Measurements from ENCODE around the gene SMG6.
A peak's percentile ranks its signal among the peaks of the same experiment; 100 is the strongest.

Gene SMG6

DNA sequence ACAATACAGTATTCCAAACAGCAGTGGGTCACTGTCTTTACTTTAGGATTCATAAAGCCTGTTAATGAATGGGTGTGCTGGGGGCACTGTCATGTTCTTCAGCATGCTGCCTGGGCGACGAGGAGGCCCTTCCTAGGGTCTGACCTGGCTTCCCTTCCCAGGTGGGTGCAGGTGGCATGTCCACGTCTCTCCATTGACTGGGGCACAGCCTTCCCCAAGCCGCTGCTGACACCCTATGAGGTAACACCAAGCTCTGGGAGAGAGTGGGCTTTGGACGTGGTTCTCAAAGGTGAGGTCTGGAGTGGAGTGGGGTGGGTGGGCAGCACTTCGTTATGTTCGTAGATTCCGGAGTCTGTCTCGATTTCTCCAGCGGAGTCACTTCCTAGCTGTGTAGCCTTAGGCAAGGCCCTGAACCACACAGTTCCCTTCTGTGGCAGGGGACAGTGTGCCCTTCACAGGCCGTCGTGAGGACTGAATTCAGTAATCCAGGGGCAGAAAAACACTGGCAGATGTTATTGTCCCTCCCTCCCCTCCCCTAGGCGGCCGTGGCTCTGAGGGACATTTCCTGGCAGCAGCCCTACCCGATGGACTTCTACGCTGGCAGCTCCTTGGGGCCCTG, 262.5 kb downstream of the SMG6 start:
- DNase-seq, result no peak

DNA sequence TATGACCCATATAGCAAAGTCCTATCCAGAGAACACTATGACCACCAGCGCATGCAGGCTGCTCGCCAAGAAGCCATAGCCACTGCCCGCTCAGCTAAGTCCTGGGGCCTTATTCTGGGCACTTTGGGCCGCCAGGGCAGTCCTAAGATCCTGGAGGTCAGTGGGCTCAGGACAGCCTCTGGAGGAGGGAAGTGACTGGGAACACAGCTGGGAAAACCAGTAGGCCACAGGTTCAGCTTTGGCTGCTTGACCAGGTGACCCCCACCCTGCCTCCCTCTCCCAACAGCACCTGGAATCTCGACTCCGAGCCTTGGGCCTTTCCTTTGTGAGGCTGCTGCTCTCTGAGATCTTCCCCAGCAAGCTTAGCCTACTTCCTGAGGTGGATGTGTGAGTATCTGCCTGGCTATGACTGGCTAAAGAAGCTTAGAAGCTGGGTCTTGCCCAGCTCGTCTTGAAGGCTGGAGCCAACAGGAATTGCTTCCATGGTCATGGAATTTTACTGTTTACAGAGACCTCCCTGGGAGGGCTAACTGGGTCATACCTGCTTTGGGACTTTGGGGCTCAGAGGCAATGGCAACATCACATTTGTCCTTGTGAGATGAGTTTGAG, 263.3 kb downstream of the SMG6 start:
- no peak for DNase-seq

DNA sequence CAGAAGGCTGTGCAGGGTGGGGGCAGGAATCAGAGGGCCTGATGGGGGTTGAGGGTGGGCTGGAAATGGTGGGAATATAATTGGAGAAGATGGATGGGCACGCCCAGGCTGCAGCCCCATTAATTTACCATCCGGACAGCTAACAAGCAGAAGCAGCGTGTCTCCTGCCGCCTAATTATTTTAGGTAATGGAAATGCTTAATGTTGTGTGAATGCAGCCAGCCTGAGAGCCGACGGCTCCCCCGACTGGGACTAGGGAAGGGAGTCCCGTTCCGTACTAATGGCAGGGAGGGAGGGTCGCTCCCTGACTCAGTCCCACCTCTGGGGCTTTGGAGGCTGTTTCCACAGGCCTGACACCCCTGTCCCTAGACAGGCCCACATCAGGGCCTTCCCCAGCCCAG, 266.4 kb downstream of the SMG6 start:
- DNase-seq, result no peak

DNA sequence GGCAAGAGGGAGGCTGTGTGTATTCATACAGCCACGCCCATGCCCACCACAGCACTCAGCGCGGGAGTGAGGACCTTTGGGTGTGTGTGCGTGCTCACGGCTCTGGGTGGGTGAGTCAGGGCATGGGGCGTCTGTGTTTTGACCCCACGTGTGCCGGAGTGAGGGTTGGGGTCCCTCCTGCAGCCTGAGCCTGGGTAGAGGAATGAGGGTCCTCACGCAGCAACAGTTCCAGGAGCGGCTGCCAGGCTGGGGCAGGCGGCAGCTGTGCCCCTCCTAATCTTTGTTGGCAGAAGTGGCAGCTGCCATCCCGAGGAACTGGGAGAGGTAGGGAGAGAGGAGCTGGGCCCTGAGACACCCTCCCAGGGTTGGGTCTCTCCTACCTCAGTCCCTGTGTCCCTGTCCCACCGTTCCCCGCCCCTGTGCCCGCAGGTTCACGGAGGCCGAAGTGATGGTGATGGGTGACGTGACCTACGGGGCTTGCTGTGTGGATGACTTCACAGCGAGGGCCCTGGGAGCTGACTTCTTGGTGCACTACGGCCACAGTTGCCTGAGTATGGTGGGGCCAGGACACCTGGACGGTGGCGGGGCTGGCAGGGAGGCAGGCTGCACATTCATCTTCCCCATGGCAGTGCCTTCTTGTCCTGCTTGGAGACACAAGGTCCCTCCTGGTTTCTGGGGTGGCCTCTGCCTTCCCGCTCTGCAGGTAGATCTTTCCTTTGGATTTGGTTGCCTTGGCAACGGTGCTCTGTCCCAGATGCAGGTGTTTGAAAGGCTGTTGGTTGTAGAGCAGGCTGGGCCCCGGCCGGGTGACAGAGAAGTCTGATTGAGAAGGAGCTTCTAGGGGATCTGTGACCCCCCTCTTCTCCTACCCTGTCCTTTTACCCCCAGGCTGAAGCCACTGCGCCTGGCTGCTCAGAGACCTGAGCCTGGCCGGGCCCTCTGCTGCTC, 267.8 kb downstream of the SMG6 start:
- no peak for DNase-seq

DNA sequence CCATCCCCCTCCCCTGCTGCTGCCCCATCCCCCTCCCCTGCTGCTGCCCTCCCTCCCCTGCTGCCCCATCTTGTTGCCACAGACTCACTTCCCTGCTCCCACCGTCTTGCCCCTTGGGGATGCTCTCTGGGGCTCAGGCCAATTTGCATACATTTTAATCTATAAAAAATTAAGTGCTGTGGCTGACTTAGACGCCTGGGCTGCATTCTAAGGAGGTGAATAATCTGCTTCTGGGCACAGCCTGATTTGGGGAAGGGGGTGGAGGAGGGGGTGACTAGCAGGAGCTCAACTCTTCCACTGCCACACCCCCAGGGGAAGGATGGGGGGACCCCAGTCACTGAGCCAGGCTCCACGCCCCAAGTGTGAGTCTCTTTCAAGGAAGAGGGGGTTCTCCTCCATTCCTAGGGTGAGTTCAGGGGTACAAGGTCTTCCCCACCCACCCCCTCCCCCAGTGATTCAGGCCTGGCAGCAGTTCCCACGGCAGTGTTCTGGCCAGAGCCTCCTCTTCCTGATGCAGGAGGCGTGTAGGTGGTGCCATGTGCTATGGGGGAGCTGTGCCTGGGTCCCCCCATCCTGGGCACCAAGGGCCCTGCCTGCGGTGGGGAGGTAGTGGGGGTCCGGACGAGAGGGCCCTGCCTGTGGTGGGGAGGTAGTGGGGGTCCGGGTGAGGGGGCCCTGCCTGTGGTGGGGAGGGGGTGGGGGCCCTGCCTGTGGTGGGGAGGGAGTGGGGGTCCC, 268.6 kb downstream of the SMG6 start:
- no peak for DNase-seq

DNA sequence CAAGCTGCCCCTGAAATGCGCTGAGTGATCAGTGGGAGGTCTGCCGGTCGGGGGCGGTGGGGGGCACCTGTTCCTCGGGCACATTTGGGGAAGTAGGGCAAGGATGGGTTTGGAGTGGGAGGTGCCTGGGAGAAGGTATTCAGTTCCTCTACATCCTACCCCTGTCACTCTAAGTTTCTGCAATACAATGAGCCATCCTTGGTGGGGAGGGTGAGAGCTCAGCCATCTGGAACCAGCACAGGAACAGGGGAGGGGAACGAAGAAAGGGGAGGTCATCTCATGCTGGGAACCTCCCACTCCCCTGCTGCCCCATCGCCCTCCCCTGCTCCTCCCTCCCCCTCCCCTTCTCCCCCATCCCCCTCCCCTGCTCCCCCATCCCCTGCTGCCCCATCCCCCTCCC, 269.4 kb downstream of the SMG6 start:
- no peak for DNase-seq

DNA sequence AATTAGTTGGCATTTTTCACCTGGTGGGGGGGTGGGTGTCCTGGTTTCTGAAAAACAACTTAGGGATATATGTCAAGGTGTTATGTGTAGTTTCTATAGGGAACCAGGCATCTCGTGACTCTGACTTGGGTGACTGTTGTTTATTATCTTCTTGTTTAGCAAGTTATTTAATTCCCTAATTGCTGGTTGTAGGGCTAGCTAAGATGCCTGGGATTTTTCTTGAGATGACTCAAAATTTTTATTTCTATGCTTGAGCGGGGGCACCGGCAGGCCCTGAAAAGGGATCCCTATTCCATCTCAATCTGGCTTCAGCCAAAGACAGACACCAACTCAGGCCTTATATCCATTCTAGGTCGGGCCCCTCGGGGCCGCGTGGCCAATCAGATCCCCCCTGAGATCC, 270.4 kb downstream of the SMG6 start:
- DNase-seq, result no peak

DNA sequence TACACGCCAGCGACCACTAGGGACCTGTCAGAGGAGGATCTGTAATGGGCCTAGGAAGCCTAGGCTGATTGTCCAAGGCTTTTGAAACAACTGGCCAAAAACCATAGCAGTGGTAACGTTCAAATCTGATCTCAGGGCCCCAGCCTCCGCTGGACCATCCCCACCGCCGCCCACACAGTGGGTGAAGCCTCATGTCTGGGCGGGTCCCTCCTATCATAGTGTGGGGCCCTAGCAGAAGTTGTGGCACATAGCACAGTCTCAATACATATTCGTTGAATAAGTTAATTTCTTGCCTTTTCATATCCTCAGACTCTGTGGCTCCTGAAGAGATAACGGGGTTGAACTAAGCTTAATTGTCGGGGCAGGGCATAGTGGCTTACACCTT, 272.8 kb downstream of the SMG6 start:
- no peak for DNase-seq

DNA sequence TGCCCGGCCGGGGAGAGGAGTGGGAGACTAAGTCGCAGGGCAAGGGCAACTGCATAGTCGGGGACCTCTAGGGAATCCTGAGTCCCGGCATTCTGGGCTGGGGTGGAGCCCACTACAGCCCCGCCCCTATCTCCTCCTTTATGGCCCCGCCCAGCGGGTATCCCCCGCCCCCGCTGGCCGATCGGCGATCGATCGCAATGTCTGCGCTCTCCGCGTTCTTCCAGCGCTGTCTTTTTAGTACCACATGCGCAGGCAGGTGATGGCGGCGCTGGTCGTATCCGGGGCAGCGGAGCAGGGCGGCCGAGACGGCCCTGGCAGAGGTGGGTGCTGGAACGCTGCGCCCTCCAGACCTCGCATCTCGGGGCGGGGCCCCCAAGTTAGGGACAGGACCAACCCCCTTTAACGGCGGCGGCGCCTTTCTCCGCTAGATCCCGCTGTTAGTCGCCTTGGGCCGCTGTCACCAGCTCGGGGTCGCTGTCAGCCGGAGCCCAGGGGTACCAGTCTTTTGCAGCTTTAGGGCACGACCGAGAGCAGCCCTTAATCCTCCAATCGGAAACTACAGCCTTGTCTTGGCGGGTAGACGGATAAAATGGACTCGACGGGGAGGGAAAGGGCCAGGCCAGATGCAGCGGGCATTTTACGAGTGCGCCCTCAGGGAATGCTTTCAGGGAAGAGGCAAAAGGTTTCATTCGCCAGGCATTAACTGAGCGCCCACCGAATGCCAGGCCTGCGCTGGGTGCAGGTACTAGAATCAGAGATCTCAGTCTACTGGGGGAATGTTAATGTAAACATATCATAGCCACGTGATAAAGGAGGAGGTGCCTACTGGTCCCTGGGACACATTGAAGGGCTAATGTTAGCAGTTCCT, 273.4 kb downstream of the SMG6 start, which contains the start of gene DPH1:
TSS of gene DPH1 (plus strand) at position 243 of the 868 bp plus-strand sequence. CDS start at position 260, 17 bp downstream.
- DNase-seq, result peak; percentile 66

DNA sequence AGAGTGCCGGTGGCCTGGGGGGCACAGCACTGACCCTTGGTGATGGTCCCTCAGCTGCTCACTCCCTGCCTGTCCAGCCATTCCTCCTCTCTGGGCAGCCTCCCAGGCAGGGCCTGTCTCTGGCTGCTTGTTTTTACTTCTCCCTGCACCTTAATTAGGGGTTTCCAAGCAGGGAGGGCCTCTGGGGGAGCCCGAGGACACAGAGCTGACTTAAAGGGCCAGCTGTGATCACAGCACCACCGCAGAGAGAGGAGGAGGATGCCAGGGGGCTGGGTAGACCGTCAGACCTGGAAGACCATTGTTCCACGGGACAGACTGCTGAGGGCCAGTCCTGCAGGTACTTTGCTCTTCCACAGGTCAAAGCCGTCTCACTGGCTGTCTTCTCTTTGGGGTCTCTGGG, 274.8 kb downstream of the SMG6 start:
- no peak for DNase-seq

DNA sequence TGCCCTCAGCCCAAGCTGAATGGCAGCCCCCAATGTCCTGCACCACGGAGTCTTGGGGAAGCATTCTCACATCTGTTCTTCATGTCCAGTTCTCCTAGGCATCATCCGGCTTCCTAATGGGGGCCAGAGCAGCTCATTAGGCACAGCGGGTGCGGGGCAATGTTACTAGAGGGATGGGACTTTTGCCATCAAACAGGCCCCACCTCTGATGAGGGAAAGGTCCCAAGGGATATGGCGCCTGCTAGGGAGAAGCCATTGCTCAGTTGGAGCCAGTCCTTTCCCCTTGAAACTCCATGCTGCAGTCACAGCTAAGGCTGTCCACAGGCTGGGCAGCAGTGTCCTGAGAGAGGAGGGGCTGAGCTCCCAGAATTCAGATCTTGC, 275.4 kb downstream of the SMG6 start:
- DNase-seq, result no peak

DNA sequence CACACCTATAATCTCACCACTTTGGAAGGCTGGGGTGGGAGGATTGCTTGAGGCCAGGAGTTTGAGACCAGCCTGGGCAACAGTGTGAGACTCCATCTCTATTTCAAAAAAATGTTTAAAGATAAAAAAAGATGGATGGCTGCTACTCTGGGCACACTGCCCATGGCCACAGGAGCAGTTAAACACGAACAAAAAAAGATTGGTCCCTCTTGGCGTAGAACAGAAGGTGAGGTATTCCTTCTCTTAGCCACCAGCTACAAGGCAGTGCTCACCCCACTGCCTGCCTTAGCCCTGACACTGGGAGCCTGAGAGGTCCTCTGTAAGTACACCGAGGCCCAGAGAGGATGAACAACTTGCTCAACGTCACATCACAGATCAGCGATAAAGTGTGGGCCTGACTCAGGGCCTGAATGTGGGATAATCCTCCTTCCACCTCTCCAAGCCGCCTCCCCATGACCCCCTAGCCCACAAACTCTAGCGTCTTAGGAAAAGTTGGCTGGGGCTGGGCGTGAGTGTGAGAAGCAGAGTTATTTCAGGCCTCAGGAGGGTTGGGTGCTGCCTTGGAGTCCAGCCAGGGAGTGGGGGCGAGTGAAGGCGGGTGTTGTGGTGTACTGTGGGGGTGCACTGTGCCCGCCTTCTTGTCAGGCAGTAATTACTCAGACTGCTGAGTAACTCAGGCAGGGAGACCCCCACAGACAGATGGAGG, 275.9 kb downstream of the SMG6 start:
- no peak for DNase-seq

DNA sequence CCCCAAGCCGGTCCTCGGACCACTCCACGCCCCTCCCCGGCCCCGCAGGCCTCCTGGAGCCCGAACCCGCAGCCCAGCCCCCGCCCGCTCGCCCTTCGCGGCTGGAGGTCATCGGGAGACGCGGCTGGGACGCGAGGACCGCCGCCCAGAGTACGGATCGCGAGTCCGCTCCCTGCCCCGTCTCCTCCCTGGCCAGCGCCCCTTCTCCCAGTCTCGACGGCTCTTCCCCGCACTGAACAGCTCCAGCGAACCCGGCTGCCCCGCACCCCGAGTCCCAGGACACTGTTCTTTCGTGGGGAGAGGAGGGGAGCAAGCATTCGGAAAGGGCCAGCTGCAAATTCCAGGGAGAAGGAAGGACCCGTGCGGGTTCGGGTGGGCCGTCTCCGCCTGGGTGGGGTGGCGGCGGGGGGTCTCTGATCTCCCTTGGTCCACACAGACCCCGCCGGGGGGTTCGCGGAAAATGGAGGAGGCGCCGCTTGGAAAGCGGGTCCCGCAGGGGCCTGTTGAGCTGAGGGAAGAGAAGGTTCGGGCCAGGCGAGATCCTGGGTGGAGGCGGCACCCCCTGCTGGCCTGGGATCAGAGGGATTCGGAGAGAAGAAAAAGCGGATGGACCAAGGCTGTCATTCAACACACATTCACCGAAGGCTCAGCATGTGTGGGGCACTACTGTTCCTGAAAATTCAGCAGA, 277.8 kb downstream of the SMG6 start:
- no peak for DNase-seq

DNA sequence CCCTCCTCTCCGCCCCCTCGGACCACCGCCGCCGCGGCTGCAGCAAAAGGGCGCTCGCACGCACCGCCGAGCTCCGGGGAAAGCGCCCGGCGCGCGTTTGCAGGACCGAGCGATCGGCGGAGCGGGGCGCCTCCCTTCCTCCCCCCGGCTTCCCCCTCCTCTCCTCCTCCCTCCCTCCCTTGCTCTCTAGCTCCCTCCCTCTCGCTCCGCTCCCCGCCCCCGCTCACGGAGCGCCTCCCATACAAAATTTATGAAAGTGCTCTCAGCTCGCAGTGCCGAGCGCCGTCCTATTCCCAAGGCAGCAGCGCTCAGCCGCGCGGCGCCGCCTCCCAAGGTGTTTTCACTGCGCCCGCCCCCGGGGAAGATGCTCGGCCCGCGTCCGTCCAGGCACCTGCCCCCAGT, 278.4 kb downstream of the SMG6 start, which contains the start of gene RTN4RL1:
TSS of gene RTN4RL1 (minus strand) at position 115 of the 402 bp plus-strand sequence. CDS start 469 bp downstream, outside the sequence.
- DNase-seq, result no peak

DNA sequence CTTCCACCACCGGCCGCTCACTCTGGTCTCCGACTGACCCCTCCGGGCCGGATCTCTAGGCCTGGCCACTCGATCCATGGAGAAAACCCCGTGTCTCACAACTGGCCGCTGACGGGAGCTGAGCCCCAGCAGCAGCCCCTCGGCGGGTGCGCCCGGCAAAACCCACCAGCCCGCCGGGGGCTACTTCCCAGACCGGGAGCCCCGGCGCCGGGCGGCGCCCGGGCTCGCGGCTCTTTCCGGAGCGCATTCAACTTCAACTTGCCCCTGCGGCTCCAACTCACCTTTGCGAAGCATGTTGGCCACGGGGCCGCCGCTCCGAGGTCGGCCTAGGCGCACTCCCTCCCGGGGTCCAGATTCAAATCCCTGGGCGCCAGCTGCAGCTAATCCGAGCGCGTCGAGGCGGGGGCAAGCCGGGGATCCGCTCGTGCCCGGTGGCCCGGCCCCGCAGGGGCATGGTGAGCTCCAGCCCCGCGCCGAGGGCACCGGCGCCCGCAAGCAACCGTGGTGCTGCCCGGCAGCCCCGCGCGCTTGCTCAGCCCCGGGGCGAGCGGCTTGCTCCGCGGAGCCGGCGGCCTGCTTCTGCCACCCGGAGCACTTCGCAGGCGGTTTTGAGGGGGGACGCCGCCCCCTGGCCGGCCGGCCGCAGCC, 278.9 kb downstream of the SMG6 start:
- no peak for DNase-seq

DNA sequence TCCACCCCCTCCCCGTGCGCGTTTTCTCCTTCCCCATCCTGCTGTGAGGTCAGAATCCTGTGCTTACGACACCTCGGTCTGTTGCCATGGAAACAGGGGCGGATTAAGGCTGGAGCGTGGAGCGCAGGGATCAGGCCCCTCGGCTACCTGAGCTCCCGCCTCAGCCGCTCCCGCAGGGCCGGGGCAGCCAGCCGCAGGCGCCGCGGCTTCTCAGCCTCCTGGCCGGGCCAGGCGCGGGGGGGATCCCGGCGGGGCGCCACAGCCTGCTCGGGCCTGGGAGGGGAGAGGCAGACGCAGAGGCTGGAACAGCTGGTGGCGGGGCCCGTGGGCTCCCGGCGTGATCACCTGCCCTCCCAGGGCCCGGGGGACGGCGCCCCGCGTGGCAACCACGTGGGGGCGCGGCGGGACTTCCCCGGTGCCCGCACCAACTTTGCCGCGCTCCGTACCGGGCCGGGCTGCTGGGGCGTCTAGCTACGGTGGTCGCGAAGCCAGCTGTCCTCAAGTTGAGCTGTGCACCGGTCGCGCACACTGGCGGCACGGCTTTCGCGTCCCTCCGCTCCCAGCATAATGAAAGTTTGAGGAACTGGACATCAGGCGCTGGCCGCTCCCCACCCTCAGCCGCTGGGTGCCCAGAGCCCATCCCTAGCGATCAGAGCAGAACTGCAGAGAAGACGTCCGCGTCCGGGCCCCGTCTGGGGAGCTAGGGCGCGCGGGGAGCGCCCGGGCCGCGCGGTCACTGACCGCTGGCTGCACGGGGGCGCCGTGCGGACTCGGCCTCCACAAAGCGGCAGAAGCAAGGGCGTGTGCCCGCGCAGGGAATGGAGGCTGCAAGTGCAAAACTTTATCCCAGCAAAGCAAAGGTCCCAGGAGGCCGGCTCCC, 279.7 kb downstream of the SMG6 start:
- no peak for DNase-seq

DNA sequence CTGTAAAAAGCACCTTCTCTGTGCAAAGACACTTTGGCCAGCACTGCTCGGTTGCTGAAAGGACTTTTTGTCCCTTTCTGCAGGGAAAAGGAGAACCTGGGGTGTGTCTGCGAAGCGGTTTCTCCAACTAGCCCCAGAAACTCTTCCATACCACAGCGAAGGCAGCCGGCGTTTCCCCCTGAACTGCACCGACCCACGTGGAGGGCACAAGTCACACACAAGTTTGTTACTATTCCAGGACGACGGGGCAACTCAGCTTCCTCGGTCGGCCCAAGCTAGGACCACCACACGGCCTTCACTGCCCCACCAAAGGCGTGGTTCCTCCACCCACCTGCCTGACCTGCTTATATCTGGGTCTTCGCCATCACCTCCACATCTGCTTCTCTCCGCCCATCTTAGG, 280.3 kb downstream of the SMG6 start:
- DNase-seq, result no peak

DNA sequence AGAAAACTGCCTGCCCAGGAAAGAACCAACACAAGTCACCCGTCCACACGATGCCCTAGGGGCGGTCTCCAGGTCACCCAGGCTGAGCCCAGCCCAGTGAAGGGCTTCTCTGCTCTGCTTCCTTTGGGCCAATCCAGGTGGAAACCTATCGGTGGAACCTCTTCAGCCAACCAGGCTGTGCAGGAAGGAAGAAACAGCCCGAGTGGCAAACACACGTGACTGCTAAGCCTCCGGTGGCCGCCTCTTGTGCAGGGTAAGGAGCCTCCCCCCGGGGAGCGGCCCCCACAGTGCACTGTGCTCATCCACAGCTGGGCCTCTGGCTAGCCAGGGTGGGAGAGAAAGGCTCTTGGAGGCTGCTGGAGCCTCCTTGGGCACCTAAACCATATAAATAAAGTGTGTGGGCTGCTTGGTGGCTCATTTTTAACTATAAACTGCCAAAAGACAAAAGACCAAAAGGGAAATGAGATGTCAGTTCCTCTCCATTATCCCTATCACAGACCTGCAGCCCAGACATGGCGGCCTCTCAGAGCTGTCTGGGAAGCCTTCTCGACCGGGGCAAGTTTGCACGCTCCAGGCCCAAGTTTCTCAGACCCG, 280.8 kb downstream of the SMG6 start:
- no peak for DNase-seq

DNA sequence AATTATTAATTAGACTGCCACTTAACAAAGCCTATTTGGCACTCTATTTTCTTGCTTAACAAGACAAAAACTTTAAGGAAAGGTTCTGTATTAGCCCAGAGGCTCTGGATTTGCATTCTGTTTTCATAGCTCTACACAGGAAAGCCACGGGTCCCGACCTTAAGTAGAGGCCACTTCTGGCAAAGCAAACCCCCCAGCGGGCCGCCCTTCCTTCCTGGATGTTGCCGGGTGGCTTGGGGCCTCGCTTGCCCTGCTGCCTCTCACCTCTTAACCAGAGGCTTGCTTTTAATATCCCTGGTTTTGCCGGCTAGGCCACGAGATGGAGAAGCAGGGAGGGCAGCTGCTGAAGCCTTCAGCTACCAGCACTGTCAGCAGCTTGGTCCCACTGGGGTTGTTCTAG, 282.9 kb downstream of the SMG6 start:
- DNase-seq, result no peak

Measured in DMS153 (cell line).